ENCODE measurements around the gene CYBA. TPM values are rescaled to one million over a fixed set of nuclear protein-coding genes. Genes with fewer than 3 reads are reported as not detected.

The CYBA gene
- total RNA-seq, 3 donors from 2014 or later, result 150 to 316 (median 184) TPM

- peak; percentile 59 to 92 (median 76) for DNase-seq
- TF ChIP-seq CTCF (IDR thresholded peaks at IDR 0.05), result no peak
- H3K4me3 ChIP-seq, result peak overlapping the region; percentile 45
- peaks cover 9% of the 10 kb centered on the region for H3K4me1 ChIP-seq (ENCODE audit: low read depth)
- no peaks in the 10 kb centered on the region for H3K9me3 ChIP-seq
- intact Hi-C loops (cut with DNase I, micrococcal nuclease), result no loop called here
- no peaks in the 10 kb centered on the region for H3K36me3 ChIP-seq (ENCODE audit: low read depth)
- ATAC-seq, result peak; percentile 59
Observed at GRCh38 chr16:88651276-88651988, 579 bp upstream of the CYBA start.

GRCh38 chr16:88649924-88650748 lies 717 bp downstream of the CYBA start:
- peaks cover 12% of the 10 kb centered on the region for H3K4me1 ChIP-seq (ENCODE audit: low read depth)
- H3K36me3 ChIP-seq (ENCODE audit: low read depth), result no peaks in the 10 kb centered on the region
- peak overlapping the region; percentile 45 for H3K4me3 ChIP-seq
- no peaks in the 10 kb centered on the region for H3K9me3 ChIP-seq
- intact Hi-C loops (cut with DNase I, micrococcal nuclease), result no loop called here
- peak; percentile 52 for ATAC-seq
- no peak for TF ChIP-seq CTCF (IDR thresholded peaks at IDR 0.05)
- peak; percentile 63 to 86 (median 77) for DNase-seq

DNA sequence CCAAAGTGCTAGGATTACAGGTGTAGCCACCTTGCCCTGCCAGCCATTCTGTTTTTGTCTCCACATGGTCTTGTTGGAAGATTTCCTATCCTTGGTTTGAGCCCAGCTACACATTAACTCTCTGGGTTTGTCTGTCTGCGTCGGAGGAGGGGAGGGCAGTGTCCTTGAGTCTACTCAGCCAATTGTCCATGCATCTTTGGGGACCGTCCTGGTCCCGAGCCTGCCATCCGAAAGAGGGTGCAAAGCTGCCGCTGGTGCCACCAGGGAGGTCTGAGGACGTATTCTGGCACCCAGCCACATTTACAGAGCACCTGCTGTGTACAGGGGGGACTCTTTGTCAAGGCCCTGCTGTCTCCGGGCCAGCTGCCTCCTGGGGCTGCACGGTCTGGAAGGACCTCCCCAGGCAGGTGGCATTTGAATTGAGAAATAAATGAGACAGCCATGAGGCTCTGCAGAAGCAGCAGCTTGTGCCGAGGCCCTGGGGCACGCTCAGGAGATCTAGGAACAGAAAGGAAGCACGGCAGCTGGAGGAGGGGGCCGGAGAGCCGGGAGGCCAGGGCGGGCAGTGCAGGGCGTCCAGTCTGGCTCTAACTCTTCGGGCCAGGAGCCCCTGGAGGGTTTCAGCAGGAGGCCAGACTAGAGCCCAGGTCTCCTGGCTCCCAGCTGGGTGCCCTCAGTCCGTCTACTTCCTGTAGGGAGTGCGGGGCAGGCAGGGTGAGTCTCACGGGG lies 1.5 kb downstream of the CYBA start:
- Histone ChIP-seq H3K9me3 (no peaks in the 10 kb centered on the region), H3K4me3 (no peak overlapping the region), H3K36me3 (ENCODE audit: low read depth) (no peaks in the 10 kb centered on the region), H3K4me1 (ENCODE audit: low read depth) (peaks cover 12% of the 10 kb centered on the region)
- TF ChIP-seq CTCF (IDR thresholded peaks at IDR 0.05), result no peak
- DNase-seq (peak in 2 of 3 donors; percentile 54 to 65), ATAC-seq (peak; percentile 9)
- intact Hi-C loops (cut with DNase I, micrococcal nuclease), result no loop called here

GRCh38 chr16:88647178-88648070 lies 3.4 kb downstream of the CYBA start:
- DNase-seq (peak in 1 of 3 donors; percentile 36), ATAC-seq (no peak)
- Histone ChIP-seq H3K36me3 (ENCODE audit: low read depth) (no peaks in the 10 kb centered on the region), H3K4me3 (no peak overlapping the region), H3K4me1 (ENCODE audit: low read depth) (peaks cover 12% of the 10 kb centered on the region), H3K9me3 (no peaks in the 10 kb centered on the region)
- no peak for TF ChIP-seq CTCF (IDR thresholded peaks at IDR 0.05)
- intact Hi-C loops (cut with DNase I, micrococcal nuclease), result no loop called here
